GM21367 (cell line): ENCODE measurements around the gene U2SURP.
"Not testable (repeated sequence)": the region's sequence is repeated elsewhere in the genome, so short reads cannot be mapped to it uniquely, and the experiment has no call there.

ENCODE experiments used
- ATAC-seq: cut with Tn5 transposase; IDR thresholded peaks from one replicate; pipeline ENCODE4 v1.9.1; 2021; ENCODE audit not compliant: unreplicated experiment

The U2SURP gene

DNA sequence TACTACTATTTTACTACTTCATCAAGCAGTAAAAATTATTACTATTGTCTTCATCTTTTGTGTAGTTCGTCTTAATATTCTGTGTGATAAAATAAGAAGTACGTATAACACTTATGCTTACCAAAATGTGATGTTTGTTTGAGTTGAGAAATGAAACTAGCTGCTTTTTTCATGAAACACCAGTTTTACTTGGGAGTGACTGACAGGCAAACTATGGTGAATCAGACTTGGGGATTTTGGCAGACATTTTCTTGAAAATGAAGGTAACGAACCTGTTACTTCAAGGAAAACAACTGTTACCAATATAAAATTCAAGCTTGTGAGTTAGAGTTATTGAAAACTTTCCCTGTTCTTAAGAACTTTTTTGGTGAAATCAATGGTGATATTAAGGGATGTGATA is 10.3 kb downstream of the U2SURP start:
- ATAC-seq, result no peak

DNA sequence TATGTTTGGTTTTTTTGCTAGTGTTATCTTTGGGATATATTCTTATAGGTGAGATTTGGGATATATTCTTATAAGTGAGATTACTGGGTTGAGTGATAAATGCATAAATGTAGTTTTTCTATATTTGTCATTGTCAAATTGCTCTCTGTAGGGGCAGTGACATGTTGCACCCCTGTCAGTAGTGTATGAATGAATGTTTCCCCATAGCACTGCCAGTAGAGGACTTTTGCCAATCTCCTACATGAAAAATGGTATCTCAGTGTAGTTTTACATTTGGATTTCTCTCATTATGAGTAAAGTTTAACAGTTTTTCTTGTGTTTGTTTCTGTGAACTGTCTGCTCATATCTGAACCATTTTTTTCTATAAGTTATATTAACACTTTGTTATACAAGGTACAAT is 13.6 kb downstream of the U2SURP start:
- ATAC-seq, result no peak

DNA sequence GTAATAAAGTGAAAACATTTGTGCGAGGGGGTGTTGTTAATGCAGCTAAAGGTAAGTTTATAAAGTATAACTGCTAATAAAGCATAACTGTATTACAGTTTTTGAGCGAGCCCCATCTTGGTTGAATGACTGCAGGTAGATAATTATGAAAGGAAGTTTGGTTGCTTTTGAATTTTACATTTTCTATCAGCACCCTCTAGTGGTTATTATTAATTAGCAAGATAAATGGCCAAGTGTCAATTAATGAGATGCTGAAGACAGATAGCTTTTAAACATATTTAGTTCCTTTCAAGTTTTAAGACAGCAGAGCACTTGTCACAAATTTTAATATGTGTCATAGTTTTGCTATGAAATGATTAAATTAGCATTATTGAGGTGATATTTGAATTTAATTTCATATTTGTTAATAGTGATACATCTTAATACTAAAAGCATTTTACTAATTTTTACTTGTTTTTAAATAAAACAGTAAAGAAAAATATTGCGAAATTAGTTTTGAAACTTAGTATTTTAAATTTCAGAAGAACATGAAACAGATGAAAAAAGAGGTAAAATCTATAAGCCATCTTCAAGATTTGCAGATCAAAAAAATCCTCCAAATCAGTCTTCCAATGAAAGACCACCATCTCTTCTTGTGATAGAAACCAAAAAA is 15.1 kb downstream of the U2SURP start:
- ATAC-seq, result no peak

DNA sequence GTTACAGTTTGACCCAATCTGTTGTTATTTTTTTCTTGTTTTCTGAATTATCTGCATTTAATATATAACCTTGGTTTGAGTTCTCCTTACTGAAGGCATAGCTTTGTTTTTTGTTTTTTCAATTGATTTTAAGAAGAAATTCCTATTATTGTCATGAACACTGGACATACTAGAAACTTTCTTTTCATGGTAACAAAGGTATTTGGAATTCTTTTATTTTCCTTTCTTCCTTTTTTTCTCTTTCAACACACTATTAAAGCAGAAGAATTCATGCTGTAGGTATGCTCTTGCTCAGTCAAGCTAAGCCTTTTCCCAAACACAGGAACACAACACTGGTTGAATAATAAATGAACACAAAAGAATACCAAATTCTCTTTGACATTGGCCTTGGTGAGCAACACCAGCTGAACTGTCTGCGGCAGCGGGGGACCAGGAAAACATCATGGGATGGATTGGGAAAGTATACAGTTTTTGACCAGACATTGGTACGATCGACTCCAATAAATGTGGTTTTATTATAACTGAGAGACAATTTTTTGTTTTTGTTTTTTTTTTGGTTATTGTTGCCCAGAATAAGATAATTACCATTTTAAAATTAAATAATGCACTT is 23.1 kb downstream of the U2SURP start:
- ATAC-seq, result no peak

DNA sequence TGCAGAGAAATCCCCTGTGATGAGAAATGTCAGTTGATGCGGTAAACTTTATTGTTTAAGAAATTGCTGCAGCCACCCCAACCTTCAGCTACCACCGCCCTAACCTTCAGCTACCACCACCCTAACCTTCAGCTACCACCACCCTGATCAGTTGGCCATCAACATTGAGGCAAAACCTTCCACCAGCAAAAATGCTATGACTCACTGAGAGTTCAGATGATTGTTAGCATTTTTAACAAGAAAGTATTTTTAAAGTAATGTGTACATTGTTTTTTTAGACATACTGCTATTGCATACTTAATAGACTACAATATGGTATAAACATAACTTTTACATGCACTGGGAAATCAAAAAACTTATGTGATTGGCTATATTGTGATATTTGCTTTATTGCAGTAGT is 30.0 kb downstream of the U2SURP start:
- no peak for ATAC-seq

DNA sequence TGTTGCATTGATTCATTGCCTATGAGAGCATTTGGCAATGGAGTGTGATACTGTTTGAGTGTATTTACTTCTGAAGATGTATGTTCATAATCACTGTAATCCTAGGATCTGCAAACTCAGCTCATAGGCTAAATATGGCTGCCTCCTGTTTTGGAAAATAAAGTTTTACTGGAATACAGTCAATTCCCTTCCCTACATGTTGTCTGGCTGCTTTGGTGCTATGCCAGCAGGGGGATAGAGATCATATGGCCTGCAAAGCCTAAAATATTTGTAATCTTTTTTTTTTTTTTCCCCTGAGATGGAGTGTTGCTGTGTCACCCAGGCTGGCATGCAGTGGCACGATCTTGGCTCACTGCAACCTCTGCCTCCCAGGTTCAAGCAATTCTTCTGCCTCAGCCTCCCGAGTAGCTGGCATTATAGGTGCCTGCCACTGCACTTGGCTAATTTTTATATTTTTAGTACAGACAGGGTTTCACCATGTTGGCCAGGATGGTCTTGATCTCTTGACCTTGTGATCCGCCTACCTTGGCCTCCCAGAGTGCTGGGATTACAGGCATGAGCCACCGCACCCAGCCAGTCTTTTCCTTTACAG is 30.5 kb downstream of the U2SURP start:
- ATAC-seq, result not testable (repeated sequence)

DNA sequence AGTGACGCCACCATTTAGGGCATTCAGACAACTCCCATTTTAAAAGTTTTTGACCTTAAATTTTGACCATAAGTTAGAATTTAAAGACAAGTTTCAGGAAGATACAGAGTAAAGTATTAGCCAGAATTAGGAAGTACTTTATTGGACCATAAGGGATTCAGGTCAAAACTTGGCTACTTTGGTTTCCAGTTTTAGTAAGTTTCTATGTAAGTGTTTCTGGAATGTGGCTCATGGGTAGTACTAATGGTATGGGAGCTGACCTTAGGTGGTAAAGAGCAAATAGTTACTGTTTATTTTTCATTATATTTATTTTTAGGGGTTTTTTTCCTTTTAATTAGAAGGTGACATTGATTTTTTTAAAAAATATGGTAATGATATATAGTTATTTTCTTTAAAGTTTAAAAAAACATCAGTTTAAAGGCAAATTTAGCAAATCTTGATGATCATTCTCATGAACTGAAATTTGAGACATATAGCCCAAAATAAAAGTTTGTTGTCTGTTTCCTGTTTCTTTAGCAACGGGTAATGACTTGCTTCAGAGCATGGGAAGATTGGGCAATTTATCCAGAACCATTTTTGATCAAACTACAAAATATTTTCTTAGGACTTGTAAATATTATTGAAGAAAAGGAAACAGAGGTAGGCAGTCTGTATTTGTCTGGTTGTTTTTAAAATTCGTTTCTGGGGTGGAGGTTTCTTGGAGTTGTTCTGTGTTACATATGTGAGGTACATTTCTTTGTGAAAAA is 34.3 kb downstream of the U2SURP start:
- no peak for ATAC-seq

DNA sequence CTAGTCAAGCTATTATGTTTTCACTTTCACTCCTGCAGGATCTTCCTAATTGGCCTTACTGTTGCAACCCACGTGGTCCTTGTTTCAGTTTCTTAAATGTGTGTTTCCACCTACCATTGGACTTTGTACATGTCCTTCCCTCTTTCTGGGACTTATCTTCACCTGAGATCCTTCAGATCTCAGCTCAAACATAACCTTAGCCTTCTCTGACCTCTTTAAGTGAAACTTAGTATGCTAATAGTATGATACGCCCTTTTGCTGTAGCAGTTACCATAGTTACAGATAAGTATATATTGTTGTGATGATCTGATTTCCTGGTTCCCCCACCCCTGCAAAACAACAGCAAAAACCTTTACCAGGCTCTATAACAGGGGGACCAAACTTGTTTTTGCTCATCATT is 35.2 kb downstream of the U2SURP start:
- no peak for ATAC-seq

DNA sequence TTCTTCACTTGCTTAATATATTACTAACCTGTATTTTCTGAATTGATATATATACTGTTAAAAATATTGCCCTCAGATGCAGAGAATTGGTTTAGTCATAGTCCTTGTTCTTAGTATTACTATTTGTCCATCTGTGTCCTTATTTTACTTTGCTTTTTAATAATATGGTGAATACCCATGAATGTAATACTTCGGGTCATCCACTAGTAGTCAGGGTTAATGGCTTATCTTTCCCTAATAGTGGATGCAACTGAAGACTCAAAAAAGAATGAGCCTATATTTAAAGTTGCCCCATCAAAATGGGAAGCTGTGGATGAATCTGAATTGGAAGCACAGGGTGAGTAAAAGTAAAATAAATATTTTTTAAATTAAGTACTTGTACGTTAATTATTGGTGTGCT is 36.5 kb downstream of the U2SURP start:
- no peak for ATAC-seq

DNA sequence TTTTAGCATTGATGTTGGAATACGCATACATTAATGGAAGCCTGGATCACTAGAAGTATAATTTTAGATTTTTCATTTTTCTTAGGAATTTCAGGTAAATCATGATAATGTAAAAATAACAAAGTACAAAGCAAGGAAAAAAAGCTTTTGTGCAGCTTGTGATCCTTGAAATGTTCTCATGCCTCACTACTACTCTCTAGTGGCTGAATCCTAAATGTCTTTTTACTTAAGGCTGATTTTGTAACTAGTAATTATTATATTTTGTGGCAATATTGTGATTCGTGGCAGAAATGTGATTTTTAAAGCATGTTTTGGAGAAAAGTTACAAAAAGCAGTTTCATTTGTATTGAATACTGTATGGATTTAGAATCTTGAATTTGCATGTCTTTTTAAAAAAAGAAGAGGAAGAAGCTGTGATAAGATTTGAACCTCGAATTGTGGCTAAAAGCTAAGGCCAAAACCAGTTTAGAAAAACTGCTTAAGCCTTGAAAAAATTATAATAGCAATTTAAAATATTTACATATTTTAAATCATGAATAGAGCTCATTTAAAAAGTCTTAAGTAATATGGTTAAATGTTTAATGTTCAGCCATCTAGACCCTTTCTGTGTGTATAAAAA is 39.0 kb downstream of the U2SURP start:
- ATAC-seq, result no peak

DNA sequence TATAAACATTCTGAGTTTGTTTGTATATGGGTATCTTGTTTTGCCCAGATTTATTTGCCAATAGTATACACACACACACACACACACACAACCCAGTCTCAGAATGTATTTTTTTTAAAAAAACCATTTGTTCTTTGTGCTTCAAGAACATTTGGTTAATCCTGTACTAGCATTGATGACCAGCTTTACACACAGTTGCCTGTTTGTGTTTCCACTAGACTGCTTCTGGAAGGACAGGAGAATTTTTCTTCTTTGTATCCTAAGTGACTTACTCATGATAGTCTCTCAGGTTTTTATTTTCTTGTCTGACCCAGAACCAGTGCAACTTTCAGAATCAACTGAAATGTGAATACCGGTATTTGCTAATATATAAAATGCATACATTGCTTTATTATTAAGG is 40.5 kb downstream of the U2SURP start:
- no peak for ATAC-seq

DNA sequence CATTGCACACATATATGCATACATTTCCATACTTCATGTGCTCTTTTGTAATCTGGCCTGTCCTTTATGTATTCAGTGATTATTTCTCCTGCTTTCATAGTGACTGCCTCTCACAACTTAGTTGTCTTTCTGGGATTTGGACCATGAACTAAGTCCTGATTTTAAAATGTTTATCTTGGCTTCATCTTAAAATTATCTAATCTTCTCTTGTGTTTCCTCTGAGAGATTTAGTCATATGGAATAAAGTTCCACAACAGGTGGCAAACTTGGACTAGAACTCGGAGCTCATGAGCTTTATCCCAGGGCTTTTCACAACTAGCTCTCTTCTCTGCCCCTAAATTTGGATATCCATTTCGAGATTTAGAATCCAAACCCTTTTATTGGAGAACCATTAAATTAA is 44.3 kb downstream of the U2SURP start:
- no peak for ATAC-seq

DNA sequence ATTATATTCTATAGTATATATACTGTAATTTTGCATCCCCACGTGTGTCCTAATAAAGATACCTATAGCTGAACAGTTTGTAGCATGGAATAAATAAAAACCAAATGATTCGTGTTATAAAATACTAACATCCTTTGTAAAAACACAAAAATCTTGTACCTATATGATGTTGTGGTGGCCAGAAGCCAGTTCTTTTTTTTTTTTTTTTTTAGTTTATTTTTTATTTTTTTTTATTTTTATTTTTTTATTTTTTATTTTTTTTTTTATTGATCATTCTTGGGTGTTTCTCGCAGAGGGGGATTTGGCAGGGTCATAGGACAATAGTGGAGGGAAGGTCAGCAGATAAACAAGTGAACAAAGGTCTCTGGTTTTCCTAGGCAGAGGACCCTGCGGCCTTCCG is 44.7 kb downstream of the U2SURP start:
- ATAC-seq, result not testable (repeated sequence)

DNA sequence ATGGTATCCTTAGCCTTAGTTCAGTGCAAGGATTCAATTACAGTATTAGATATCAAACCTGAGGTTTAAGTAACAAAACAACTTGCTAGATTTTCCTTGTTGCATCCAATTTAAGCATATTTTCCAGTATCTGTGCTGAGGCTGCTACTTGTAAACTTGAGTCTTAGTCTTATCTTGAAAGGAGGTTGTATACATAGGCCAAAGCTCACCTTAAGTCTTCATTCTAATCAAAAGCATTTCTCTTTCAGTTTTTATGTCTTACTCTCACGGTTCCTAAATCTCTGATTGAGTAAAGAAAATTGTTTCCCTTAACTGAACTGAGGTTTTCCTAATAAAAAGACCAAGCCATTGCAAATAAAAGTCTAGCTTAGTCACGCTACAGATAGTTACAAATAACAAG is 52.6 kb downstream of the U2SURP start:
- no peak for ATAC-seq

DNA sequence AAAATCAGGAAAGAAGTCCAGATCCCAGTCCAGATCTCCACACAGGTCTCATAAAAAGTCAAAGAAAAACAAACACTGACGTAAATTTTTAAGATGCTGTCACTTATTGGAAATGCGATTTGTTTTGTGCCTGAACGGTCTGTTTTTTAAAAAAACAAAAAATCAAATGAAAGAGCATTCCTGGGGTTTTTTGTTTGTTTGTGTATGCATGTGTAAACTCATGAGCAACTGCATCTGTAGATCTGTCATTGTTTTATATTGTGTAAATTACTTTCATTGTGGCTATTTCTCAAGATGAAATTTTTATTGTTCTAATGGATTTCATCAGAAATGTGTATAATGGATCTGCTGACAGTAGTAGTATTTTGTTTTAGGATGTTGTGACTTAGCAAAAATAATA is 55.0 kb downstream of the U2SURP start:
- ATAC-seq, result no peak

DNA sequence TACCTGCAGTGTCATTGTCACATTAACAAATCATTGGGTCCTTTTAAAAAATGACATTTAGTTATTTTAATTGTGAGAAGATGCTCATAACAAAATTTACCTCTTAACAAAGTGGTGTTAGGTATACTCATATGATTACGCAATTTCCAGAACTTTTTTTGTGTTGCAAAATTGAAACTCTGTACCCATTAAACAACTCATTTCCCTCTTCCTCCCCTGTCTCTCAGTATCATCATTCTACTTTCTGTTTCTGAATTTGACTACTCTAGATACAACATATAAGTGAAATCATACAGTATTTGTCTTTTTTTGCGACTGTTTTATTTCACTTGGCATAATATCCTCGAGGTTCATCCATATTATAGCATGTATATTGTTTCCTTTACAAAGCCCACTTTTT is 59.5 kb downstream of the U2SURP start:
- ATAC-seq, result peak; percentile 92

DNA sequence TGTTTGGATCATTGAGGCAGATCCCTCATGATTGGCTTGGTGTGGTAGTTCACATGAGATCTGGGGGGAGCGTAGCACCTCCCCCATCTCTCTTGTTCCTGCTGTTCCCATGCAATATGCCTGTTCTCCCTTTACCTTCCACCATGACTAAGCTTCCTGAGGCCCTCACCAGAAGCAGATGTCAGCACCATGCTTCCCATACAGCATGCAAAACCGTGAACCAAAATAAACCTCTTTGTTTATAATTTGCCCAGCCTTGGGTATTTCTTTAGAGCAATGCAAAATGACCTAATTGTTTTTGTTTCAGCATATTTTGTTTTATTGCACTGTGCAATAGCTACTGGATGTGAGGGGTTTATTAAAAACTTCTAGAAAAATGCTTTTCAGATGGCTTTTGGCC is 61.6 kb downstream of the U2SURP start:
- no peak for ATAC-seq

DNA sequence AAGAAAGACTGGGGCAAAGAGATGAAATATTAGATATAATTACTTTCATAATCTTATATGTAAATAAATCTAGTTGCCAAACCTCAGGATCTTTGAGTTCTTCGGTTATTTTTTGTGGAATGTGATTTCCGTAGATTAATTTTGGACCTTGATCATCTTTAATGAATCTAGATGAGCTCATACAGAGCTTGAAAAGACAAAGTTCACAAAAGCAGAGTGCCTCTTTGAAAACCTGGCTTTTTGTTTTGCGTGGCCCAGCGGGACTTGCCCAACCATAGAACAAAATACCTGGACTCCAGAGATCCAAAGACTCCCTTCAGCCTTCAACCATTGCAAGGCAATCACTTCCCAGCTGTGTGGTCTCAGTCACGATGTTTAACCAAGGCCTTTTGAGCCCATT is 63.4 kb downstream of the U2SURP start:
- no peak for ATAC-seq

DNA sequence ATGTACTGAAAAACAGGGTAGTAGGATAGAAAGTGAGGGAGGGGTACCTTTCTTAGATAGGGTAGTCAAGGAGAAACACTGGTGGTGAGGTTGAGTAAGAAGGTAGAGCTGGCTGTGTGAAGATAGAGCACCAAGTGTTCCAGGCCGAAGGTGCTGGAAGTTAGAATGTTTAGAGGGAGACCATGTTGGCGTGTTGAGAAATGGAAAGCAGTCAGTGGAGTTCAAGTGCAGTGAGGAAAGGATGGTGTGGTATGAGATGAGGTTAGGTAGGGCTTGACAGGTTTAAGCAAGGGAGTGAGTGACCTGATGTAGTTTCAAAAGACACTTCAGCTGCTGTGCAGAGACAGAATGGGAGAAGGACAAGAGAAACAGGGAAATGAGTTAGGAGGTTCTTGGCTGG is 64.0 kb downstream of the U2SURP start:
- ATAC-seq, result no peak

DNA sequence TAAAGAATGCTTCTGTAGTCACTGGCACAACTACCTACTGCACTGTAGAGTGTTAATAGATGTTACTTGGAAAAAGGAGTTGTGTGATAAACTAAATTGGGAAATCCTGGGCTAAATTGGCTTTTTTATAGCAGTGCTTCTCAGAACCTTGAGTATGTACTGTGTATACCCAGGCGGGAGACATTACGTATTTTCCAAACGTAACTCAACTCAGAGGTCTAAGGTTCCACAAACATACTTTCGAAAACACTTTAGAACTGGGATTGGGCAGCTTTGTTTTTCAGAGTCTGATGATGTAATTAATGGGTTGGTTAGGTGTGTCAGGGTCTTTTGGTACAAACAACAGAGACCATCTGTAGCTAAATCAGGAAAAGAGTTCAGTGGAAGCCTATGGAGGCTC is 64.7 kb downstream of the U2SURP start:
- ATAC-seq, result no peak

DNA sequence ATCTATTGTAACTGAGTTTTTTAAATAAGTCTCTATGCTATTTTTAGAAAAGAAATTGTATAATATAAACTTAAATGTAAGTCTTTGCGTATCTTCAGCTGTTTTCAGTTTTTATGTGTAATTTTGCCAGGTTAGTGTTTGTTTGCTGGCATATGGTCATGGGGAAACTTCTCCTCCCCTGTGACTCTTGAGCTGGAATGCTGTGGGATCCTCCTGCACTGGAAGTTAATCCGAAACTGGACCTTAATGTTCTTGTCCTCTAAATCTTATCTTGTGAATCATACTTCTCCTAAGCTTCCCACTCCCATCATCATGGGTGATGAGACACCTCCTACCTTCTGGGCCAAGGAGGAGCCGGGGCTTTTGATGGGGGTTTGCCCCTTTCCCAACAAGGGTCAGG is 65.8 kb downstream of the U2SURP start:
- no peak for ATAC-seq

DNA sequence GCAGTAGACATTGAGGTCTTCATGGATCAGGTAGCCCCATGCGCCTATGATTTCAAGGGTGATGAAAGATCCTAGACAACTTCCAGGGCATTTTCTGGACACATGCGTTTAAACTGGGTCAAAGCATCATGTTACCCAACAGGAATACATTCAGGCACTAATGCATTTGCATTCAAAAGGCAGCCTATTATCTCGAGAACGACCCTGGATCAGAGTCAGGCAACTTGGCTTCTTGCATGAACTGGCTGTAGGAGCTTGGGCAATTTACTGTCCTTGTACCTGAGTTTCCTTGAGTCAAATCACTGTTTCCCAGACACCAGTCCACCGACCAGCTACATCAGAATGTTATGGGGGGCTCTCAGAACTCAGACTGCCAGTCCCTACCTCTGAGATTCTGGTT is 66.7 kb downstream of the U2SURP start:
- ATAC-seq, result no peak
